ENCODE measurements around the gene IL1RL1.

DNA sequence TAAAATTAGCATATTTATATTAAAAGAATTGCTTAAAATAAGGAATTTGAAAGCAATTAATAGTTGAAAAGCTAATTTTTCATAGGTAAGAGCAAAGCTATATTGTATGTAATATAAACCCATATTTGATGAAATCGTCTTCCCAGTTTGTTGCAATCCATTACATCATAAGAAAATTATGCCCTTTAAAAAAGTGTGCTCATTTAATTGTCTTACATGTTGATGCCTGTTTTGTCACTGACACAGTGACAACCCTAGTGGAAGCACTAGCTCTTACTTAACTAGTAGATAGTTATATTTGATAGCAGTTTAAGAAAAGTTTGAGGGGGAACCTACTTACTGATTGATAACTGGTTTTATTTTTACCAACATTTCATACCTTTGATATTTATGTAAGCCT, 81.6 kb downstream of the IL1RL1 start:
- TF ChIP-seq, protein P1, sequence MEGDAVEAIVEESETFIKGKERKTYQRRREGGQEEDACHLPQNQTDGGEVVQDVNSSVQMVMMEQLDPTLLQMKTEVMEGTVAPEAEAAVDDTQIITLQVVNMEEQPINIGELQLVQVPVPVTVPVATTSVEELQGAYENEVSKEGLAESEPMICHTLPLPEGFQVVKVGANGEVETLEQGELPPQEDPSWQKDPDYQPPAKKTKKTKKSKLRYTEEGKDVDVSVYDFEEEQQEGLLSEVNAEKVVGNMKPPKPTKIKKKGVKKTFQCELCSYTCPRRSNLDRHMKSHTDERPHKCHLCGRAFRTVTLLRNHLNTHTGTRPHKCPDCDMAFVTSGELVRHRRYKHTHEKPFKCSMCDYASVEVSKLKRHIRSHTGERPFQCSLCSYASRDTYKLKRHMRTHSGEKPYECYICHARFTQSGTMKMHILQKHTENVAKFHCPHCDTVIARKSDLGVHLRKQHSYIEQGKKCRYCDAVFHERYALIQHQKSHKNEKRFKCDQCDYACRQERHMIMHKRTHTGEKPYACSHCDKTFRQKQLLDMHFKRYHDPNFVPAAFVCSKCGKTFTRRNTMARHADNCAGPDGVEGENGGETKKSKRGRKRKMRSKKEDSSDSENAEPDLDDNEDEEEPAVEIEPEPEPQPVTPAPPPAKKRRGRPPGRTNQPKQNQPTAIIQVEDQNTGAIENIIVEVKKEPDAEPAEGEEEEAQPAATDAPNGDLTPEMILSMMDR (IDR thresholded peaks at IDR 0.05), result no peak
- TF ChIP-seq POLR2A (IDR thresholded peaks at IDR 0.05), result no peak

All from esophagus squamous epithelium (tissue), 4 donors.